Sciatic nerve (tissue), 2 donors: Measurements from ENCODE around the gene CHN1. TPM values are rescaled to one million over a fixed set of nuclear protein-coding genes. Genes with fewer than 3 reads are reported as not detected.

ENCODE experiments used
- ATAC-seq: fragments of 200-7000 bp; cut with Tn5 transposase; one replicate; pipeline ENCODE4 v1.9.1; 2020; ENCODE audit warnings: mild to moderate bottlenecking, moderate library complexity
- DNase-seq: peaks from one replicate; pipeline ENCODE4 v3.0.0-alpha.2; 2020; ENCODE audit warnings: low spot score
- intact Hi-C: fragments of 100-400 bp; cut with DNase I; formaldehyde crosslinking; loops from one replicate; pipeline ENCODE4 v1.14.2; 2022
- total RNA-seq: library from RNA; stranded (reverse); fragmentation: NEBNext Ultra II Directional; extraction: Animal tissue kit (Norgen Biotek cat#: 25700); gene quantifications from one replicate; pipeline ENCODE4 v1.2.1, GENCODE V29; 2021
- donor health status: DM: no; HTN: no; CAD: no.
- donor health status: DM: no; HTN: no; CAD: no.

CHN1 gene
- total RNA-seq, 1 donor from 2014 or later = 38.4 TPM

DNA sequence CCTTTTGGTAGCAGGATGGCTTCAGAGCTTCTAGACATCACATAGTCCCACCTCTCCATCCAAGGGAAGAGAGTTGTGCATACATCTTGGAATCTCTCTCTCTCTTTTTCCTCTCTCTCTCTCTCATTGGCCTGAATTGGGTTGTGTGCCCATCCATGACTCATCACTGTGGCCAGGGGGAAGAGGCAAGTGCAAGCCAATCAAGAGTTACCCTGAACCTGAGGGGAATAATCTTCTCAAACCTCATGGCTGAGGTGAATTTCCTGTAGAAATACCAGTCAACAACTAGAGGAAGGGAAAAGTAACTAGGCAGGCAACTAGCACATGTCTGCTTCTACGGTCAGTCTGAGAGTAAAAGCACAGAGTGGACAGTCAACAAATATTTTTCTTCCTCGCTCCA lies 7.3 kb upstream of the CHN1 start:
- intact Hi-C loops = no loop called here
- DNase-seq = no peak
- no peak for ATAC-seq

DNA sequence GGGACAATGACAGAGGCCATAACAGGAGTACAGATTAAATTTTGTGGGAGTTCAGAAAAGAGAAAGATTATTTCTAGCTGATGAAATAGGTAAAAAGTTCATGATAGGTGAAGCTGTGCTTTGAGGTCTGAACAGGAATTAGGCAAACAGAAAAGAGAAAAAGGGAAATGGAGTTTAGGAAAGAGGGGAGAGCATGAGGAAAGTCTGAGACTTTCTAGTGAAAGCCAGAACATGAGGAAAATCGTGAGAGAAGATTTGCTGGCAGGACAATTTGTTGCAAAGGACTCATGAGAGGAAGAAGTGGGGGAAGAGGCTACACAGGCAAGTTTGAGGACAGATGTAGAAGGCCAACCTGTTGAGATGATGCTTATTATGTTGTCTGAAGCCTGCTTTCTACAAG lies 6.3 kb upstream of the CHN1 start:
- ATAC-seq = no peak
- DNase-seq = no peak
- intact Hi-C loops = no loop called here

DNA sequence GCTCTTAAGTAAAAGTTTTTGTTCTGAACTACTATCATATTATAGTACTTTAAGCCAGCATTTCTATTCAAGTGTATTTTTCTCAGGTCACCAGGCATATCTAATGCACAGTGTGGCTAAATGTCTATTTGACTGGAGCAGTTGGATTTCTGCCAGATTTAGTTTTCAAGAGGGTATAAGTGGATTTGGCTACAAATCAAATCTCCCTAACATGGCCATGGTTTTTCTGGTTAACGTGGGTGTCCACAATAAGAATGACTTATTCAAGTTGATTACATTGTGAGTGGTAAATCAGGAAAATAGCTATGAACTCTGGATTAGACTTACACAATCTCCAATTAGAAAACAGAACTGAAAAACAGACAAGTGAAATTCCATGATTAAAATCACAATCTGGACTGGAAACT lies 5.7 kb upstream of the CHN1 start:
- no peak for DNase-seq
- ATAC-seq = no peak
- intact Hi-C loops = no loop called here

DNA sequence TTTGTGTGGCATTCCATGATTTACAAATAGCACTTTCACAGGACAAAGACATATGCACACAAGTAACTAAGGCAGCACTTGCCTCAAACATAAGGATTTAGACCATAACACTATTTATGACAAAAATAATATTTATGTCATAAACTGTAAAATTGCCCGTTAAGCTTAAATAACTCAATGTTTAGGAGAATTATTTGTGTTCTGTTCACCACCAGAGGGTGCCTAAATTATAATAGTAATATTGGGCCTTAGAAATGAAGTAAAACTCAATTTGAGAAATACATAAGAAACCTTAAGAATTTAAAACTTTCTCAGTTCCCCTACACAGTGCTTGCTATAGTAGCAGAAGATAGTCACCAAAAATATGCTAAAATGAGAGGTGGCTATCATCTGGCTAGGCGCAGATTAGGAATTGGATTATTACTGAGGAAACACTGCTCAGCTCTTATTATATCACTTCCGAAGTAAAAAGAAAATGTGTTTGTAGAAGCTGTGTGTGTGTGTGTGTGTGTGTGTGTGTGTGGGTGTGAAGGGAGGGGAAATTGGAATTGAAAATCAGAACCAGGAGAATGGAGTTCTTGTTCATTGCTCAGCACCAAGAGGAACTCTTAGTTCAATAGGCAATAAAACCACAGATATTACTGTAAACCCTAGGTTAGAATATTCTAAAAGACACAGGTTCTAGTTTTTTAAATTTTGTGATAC lies 4.9 kb upstream of the CHN1 start:
- ATAC-seq = no peak
- intact Hi-C loops = no loop called here
- DNase-seq = no peak

DNA sequence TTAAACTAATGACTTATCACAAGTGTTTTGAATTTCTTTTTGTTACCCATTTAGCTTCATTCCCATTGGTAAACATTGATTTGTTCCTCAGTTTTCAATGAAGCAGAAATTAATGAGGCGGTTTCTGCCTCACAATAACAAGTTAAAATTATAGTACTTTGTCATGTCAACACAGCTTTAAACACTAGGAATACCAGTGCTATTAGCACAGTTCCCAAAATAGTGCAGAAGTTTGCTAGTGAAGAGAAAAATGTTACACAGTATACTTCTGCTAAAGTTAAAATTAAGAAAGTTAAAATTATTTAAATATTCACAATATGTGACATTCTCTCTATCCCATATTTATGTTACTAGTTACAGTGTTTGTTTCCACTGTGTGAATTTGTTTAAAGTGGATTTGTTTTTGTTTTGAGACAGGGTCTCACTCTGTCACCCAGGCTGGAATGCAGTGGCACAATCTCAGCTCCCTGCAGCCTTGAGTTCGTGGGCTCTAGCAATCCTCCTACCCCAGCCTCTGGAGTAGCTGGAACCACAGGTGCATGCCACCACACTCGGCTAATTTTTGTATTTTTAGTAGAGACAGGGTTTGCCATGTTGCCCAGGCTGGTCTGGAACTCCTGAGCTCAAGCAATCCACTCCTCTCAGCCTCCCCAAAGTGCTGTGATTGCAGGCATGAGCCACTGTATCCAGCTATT lies 3.8 kb upstream of the CHN1 start:
- no peak for ATAC-seq
- DNase-seq = no peak
- intact Hi-C loops = no loop called here

DNA sequence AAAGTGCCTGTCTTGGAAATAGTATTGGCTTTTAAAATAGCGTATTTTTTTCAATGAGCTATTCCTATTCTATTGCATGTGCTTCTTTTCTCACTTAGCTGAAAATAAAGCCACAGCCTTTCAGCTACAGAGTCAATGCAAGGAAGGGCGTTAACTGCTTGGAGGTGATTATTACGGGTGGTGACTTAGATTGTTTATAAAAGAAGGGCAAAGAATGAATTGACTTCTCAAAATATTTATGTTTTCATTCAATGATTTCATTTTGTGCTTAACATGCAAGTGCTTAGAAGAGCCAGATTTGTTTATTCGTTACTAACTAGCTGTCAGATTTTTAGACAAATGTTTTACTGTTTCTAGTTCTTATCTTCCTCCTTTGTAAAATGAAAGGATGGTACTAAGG lies 2.8 kb upstream of the CHN1 start:
- ATAC-seq = no peak
- no peak for DNase-seq
- intact Hi-C loops = no loop called here

DNA sequence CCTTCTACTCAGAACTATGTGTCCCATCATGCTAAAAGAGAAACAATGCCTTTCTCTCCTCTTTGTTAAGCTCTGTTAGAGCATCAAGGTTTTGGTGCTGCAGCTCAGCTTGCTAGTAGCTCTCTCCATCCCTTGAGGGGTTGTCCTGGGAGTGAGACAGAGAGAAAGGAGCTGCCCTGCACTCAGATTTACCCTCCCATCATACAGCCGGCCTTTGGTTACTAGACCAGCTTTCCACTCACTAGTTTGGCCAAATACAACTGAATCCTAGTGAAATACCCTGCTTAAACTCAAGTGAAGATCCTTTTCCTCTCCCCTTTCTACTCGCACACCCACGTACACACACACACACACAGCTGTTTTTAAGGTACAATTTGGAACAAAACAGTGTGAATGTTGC lies 2.3 kb upstream of the CHN1 start:
- intact Hi-C loops = no loop called here
- DNase-seq (no peak), ATAC-seq (no peak)

DNA sequence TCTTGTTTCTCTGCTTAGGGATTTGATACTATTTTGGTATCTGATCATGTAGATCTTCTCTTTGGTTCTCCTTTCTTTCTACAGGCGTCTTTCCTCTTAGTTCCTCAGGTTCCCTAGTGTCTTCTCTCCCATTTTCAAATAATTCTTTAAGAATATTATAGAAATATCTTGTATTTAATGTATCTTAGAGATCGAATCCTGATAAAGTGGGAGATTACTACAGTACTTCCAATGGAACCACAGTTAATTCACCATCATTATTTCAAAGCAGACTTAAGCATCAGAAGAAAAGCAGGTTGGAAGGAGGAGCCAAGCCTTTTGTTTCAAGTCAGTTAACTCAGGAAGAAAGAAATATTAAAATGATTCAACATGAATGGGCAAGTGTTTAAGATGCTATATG lies 1.1 kb upstream of the CHN1 start:
- no peak for DNase-seq
- intact Hi-C loops = no loop called here
- no peak for ATAC-seq

DNA sequence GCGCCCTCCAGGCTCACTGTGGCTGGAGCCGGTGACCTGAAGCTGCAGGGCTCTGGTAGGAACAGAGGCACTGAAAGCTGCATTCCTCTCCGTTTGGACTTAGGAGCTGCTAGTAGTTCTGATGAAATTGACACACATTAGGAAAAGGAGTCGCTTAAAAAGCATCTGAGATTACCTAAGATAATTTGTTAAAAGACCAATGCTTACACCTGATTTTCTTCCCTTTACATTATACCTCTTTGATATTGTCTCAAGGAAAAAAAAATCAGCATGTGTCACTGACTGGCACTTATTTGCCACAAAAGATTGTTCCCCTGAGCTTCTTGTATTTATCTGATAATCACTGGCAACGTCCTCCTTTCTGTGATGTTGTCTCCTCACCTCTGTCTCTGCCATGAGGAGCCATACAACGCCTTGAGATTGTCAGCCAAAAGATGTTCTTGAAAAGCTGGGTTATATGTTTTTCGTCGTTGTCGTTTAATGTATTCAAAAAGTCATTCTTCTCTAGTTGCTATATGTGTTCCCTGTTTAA lies 618 bp upstream of the CHN1 start:
- DNase-seq (no peak), ATAC-seq (peak; percentile 69)
- intact Hi-C loops = no loop called here

DNA sequence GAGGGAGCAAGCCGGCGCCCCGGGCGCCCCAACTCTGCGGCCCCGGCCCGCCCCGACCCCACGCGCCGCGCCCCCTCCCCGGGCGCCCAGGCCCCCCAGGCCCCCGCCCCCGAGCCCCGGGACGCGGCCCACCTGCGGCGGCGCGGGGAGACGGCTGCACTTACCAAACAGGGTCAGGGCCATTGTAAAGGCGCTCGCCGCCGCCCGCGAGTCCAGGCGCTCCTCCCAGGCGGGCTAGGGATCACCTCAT lies 526 bp downstream of the CHN1 start:
- DNase-seq = no peak
- intact Hi-C loops = no loop called here
- peak; percentile 22 for ATAC-seq

DNA sequence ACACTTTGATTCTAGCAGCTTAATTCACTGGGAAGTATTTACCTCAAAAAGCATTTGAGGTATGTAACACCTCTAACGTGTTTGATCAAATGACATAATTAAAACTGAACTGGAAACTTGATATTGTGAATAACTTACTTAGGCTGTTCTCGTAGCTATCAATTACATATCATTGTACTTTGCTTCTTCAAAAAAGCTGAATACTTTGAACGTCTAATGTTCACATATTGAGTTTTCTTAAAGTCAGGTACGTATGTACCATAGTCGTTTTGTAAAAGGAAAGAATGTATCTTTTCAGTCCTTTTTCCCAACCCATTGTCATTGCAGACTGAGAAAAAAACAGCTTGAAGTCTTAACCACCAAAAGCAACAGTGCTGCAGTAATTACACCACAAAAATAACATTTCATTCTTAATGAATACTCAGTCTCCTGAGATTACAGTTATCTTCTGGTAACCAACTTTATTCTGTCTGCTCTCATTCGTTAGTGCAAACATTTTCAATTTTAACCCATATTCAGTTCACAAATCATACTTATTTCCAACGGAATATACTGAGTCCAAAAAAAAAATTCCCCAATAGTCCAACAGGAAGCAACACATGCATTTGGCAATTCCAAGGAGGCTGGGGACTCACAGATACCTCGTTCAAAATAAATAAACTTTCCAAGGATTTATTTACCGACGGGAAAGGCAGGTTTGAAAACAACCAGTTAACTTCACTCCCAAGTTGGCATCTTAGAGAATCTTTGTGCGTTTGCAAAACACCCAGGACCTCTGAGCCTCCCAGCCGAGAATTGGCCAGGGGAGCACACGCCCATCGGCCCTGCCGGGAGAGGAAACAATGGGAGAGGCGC lies 1.1 kb downstream of the CHN1 start:
- no peak for DNase-seq
- peak; percentile 35 for ATAC-seq
- intact Hi-C loops = no loop called here

DNA sequence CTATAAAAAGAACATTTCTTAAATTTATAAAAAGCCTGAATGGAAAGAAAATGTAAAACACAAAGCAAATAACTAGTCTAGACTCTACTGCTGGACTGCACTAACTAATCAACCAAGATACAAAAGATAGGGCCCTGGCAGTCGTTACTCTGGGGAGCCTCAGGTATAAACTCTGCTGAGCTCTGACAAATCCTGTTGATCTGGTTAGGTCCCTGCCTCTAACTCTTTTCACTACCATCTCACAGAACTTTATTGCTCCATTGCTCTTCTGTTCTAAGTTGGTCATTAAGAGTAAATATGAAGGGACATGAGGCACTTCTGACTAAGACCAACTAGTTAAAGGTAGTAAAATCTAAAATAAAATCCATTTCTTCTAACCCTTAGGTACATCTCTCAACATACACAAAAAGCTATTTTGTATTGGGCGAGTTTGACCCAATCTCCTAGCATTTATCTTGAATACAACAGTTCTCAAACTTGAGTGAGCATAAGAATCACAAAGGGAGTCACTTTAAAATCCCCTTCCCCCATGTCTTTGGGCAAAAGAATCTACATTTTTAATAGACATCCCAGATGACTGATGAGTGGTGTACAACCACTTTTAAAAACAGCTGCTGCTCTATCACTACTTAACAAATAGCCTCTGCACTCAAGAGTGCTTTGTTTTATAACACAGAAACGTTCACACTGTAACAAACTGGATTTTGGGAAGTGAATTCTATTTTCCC lies 2.5 kb downstream of the CHN1 start:
- DNase-seq = no peak
- ATAC-seq = no peak
- intact Hi-C loops = no loop called here

DNA sequence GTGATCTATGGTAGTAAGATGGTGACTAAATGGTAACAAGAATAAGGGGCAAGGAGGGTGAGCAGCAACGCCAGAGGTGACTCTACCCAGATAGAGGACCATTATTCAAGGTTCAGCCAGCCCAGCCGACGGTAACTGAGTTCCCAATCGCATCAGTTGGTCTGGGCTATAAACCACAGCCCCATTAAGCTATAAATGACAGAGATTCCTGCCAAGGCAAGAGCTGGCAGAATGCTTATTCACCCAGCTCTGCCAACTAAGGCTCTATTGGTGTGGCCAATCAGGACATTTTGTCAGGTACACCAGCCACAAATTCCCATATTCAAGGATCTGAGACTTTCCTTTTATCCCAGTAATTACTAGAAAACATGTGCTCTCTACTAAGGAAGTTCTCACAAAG lies 3.6 kb downstream of the CHN1 start:
- no peak for ATAC-seq
- DNase-seq = no peak
- intact Hi-C loops = no loop called here

DNA sequence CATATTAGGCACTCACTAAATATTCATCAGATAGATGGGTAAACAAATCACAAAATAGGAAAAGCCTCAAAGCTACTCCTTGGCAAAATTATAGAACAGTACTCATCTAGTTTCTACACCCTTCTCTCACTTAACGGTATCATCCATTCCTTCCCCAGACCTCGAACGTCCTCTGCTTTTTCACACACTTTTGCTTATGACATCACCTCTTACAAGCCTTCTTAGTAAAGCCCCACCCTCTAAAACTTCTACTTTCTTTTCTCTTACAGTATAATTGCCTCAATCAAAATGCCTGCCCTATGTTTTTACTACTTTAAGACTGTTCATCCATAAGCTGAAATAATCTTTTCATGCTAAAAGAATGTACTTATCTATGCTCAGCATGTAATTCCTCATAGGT lies 8.1 kb downstream of the CHN1 start:
- no peak for ATAC-seq
- intact Hi-C loops = no loop called here
- DNase-seq = no peak

DNA sequence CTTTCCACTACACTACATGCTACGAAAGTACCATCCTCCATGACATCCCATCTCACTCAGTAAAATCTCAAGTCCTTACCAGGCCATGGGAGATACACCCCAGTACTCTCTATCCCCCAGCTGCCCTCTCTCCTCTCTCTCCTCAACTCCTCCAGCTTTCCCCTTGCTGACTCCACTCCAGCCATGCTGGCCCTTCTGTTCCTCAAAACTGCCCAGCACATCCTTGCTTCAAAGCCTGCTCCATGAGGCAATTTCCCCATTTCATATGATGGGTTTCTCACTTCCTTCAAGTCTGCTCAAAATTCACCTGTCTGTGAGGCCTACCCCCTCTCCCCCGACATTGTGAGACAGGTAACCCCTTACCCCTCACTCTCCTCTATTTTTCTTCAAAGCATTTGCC lies 8.6 kb downstream of the CHN1 start:
- intact Hi-C loops = no loop called here
- no peak for ATAC-seq
- DNase-seq = no peak

DNA sequence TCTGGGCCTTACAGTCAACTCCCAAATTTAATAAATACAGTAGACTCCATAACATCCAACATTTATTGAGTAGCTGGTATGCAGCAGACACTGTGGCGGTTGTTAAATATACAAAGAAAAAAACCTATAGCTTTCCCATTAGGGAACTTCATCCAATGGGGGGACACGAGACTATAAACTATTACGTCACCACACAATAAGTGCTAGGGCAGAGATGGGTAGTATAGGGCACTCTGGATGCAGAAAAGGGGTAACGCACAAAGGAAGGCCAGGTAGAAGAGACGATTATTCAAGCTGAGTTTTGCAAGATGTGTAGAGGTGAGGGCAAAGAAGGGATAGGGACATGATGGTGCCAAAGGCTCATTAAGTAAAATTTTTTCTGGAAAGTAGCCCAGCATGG lies 10.8 kb downstream of the CHN1 start:
- ATAC-seq (no peak), DNase-seq (no peak)
- intact Hi-C loops = loop anchor here (5.0 kb wide), 1 partner anchor 222 kb away; no protein-coding TSS in a partner anchor

DNA sequence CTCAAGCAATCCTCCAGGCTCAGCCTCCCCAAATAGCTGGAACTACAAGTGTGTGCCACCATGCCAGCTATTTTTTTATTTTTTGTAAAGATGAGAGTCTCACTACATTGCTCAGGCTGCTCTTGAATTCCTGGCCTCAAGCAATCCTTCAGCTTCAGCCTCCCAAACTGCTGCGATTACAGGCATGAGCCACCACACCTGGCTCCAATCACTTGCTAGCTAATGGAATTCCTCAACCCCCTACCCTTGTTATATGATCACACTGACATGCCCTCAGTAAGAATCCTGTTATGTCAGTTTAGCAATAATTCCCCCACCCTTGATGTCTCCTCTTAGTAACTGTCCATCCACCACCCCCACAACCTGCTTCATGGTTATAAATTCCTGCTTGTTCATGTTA lies 12.3 kb downstream of the CHN1 start:
- intact Hi-C loops = loop anchor here (5.0 kb wide), 1 partner anchor 221 kb away; no protein-coding TSS in a partner anchor
- DNase-seq (no peak), ATAC-seq (no peak)

DNA sequence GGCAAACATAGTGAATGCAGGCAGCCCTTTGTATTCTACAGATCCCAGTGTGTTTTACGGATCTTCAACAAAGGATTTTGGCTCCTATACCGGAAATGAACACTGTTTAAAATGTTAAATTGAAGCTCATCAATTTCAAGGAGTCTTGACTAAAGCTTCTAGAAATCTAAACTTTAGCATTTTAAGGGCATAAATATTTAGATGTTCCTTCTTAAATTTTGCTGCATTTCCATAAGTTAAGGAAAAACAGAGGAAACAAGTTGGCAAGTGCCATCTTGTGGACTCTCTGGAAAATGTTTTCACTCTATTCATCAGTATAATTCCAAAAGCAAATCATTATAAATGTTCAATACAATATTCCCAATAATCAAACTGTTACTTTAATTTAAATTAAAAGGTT lies 19.6 kb downstream of the CHN1 start:
- DNase-seq = no peak
- intact Hi-C loops = no loop called here
- ATAC-seq = peak; percentile 33

DNA sequence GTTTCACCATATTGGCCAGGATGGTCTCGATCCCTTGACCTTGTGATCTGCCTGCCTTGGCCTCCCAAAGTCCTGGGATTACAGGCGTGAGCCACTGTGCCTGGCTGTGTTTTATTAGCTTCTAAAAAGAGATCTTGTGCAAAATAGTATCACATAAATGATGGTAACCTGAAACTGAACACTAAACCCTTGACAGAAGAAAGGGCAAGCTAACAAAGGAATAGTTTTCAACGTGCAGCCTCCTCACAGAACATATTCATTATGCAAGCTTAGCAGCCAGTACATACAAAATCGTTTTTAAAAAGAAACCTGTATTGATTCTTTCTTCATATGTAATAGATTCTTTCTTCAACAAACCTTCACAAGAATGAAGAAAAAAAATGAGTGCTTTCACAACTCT lies 20.6 kb downstream of the CHN1 start:
- intact Hi-C loops = no loop called here
- ATAC-seq (no peak), DNase-seq (no peak)
